PFSK-1 (cell line): ENCODE data around the gene MAST3.

ENCODE experiments used
- FOXP2 ChIP-seq: optimal IDR thresholded peaks from 2 replicates; pipeline ENCODE3; 2011; ENCODE audit warnings: borderline replicate concordance, control low read depth, inconsistent platforms; ENCODE audit not compliant: insufficient read depth; ENCODE audit errors: extremely low read length, extremely low read depth
- POLR2AphosphoS5 ChIP-seq: IDR thresholded peaks from 2 replicates; pipeline ENCODE4 v1.6.1; 2012; ENCODE audit warnings: low read depth, mild to moderate bottlenecking, control low read depth, low read length, moderate library complexity
- SIN3A ChIP-seq: IDR thresholded peaks from 2 replicates; pipeline ENCODE4 v1.6.1; 2012; ENCODE audit warnings: mild to moderate bottlenecking, low read length, moderate library complexity, borderline replicate concordance; ENCODE audit not compliant: insufficient read depth
- TAF1 ChIP-seq: IDR thresholded peaks from 2 replicates; pipeline ENCODE4 v1.6.1; 2012; ENCODE audit warnings: low read length, control low read depth, borderline replicate concordance; ENCODE audit not compliant: insufficient read depth
- TF ChIP-seq, protein P1 (sequence below), 2 experiments: IDR thresholded peaks; 2 replicates each; pipeline versions ENCODE4 v1.6.1 to v1.8.0; 2011 to 2012; ENCODE audit warnings: low read depth in 2 of 2, low read length in 2 of 2, control low read depth in 1 of 2, inconsistent platforms in 1 of 2, mild to moderate bottlenecking in 1 of 2, moderate library complexity in 1 of 2; ENCODE audit not compliant: insufficient read depth in 1 of 2

Gene MAST3

DNA sequence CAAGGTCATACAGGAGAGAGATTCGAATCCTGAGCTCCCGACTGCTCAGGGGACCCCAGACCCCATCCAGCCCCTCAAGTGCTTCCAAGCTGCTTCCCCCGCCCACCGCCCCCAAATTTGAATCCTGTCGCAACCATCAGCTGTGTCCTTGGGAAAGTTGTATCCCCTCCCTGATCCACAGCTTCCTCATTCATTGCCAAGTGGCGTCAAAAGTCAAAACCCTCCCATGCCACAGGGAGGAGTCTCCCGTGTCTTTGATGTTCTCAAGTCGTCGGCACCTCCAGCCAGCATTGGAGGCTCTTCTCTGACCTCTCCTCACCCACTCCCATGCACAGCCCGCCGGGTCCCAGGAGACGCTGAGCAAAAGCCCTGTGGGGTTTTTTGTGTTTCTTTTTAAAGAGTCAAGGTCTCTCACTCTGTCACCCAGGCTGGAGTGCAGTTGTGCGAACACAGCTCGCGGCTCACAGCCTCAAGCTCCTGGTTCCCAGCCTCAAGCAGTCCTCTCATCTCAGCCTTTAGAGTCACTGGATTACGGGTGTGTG, 73.2 kb downstream of the MAST3 start:
- TF ChIP-seq, protein P1, sequence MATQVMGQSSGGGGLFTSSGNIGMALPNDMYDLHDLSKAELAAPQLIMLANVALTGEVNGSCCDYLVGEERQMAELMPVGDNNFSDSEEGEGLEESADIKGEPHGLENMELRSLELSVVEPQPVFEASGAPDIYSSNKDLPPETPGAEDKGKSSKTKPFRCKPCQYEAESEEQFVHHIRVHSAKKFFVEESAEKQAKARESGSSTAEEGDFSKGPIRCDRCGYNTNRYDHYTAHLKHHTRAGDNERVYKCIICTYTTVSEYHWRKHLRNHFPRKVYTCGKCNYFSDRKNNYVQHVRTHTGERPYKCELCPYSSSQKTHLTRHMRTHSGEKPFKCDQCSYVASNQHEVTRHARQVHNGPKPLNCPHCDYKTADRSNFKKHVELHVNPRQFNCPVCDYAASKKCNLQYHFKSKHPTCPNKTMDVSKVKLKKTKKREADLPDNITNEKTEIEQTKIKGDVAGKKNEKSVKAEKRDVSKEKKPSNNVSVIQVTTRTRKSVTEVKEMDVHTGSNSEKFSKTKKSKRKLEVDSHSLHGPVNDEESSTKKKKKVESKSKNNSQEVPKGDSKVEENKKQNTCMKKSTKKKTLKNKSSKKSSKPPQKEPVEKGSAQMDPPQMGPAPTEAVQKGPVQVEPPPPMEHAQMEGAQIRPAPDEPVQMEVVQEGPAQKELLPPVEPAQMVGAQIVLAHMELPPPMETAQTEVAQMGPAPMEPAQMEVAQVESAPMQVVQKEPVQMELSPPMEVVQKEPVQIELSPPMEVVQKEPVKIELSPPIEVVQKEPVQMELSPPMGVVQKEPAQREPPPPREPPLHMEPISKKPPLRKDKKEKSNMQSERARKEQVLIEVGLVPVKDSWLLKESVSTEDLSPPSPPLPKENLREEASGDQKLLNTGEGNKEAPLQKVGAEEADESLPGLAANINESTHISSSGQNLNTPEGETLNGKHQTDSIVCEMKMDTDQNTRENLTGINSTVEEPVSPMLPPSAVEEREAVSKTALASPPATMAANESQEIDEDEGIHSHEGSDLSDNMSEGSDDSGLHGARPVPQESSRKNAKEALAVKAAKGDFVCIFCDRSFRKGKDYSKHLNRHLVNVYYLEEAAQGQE (IDR thresholded peaks at IDR 0.05; ENCODE audit: insufficient read depth in 1 of 2, low read depth in 2 of 2, low read length in 2 of 2), result no peak
- TF ChIP-seq FOXP2, result no peak
- no peak for TF ChIP-seq TAF1
- no peak for TF ChIP-seq POLR2AphosphoS5
- TF ChIP-seq SIN3A, result no peak

DNA sequence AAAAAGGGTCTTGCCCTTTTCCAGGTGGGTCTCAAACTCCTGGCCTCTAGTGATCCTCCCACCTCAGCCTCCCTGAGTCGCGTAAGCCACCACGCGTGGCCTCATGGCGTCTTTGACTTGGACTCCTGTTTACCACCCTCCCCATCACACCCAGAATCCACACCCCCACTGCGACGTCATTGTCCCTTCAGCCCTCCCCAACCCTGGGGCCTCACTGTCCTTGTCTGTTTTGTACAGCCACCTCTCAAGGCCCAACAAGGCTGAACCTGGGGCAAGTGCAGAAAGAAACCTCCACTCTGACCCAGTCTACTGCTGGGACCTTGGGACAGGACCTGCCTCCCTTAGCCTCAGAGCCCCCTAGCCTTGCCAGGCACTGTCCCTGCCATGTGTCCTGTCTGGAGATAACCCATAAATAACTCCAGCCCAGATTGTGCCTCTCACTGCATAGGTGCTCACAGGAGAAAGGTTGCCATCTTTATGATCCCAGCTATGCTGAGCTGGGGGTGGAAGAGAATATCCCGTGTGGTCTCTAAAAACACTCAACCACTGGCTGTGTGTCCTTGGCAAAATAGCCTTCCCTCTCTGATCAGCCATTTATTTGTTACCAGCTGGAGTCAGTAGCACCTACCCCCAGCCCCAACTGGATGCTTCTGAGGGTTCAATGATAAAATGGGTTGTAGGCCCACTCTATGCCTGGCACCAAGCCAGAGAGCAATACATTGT, 74.2 kb downstream of the MAST3 start:
- no peak for TF ChIP-seq FOXP2
- TF ChIP-seq, protein P1 (IDR thresholded peaks at IDR 0.05; ENCODE audit: insufficient read depth in 1 of 2, low read depth in 2 of 2, low read length in 2 of 2), result no peak
- TF ChIP-seq TAF1, result no peak
- no peak for TF ChIP-seq POLR2AphosphoS5
- no peak for TF ChIP-seq SIN3A

DNA sequence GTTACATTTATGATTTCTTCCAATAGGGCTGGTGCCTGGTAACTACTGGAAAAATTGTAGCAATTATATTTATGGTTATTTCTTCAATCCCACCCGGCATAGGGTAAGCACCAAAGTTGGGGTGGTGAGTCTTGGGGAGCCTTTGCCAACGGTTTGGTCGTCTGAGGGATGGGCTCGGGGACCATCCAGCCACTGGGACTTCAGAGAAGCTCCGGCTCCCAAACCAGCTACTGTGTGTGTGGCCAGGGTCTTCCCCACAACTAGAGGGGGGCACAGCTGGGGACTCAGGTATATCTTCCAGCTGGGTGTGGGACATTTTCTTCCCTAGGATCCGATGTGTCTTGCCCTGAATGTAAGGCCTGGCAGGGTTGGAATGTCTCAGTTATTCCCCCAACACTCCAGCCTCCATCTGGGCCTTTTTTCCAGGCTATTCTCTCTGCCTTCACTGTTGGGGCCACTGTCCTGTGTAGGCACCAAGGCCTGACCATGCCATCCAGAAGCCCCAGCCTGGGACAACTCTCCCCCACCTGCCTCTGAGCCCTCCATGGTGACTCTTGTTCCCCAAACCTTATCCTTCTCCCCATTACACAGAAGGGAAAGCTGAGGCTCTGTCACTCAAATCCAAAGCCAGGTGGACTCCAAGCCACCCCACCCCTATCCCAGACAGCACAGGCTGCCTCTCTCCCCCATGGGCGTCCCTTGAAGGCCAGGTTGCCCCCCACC, 74.9 kb downstream of the MAST3 start:
- TF ChIP-seq FOXP2 (no peak), POLR2AphosphoS5 (no peak), SIN3A (no peak), TAF1 (no peak)
- TF ChIP-seq, protein P1 (IDR thresholded peaks at IDR 0.05; ENCODE audit: insufficient read depth in 1 of 2, low read depth in 2 of 2, low read length in 2 of 2), result no peak

DNA sequence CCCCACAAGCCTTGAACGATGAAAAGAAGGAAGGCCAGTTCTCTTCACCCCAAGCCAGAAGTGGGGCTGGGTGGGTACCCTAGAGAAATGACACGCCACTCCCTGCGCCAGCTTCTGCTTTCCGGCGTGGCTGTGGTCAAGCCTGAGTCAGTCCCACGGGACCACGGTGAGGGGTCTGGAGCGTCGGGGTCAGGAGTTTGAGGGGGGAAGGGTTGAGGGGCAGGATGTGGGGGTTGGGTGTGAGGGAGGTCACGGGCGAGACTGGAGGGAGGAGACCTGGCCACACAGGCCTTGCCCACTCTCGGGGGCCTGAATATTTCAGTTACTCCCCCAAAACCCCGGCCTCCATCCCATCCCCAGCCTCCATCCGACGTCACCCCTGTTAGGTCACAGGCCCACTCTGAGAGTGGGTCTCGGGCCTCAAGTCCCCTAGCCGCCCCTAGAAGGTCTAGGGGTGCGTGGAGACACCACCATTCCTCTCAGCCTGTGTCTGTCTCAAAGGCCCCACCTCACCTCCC, 75.5 kb downstream of the MAST3 start:
- TF ChIP-seq TAF1, result no peak
- no peak for TF ChIP-seq POLR2AphosphoS5
- TF ChIP-seq, protein P1 (IDR thresholded peaks at IDR 0.05; ENCODE audit: insufficient read depth in 1 of 2, low read depth in 2 of 2, low read length in 2 of 2), result no peak
- no peak for TF ChIP-seq SIN3A
- no peak for TF ChIP-seq FOXP2
